DND-41 (cell line): ENCODE data around the gene RAD21L1.

Source experiments
- ATAC-seq: fragments of 200-7000 bp; cut with Tn5 transposase; 3 replicates; pipeline ENCODE4 v1.9.1; 2021; ENCODE audit warnings: low read depth; ENCODE audit not compliant: insufficient read depth
- DNase-seq: peaks from one replicate; pipeline ENCODE4 v3.0.0-alpha.2; 2020
- H2AFZ ChIP-seq: 2 replicates; pipeline ENCODE4 v1.6.0; 2012; ENCODE audit warnings: low read depth, low read length
- H3K27ac ChIP-seq: 2 replicates; pipeline ENCODE4 v1.5.1; 2012; ENCODE audit warnings: low read length, inconsistent platforms
- H3K27me3 ChIP-seq: fragments of 200-600 bp; sonication (generic); 2 replicates; pipeline ENCODE4 v1.6.0; 2012; ENCODE audit warnings: low read length, mild to moderate bottlenecking, inconsistent platforms; ENCODE audit not compliant: insufficient read depth, poor library complexity
- H3K36me3 ChIP-seq: 2 replicates; pipeline ENCODE4 v1.5.1; 2012; ENCODE audit warnings: low read length, inconsistent platforms; ENCODE audit not compliant: insufficient read depth
- H3K4me1 ChIP-seq: 2 replicates; pipeline ENCODE4 v1.5.1; 2012; ENCODE audit warnings: mild to moderate bottlenecking, low read length; ENCODE audit not compliant: insufficient read depth
- H3K4me2 ChIP-seq: 2 replicates; pipeline ENCODE4 v1.6.0; 2012; ENCODE audit warnings: mild to moderate bottlenecking, moderate library complexity, low read length, inconsistent platforms; ENCODE audit not compliant: insufficient read depth
- H3K4me3 ChIP-seq, 2 experiments: fragments of 200-600 bp in 1 of 2; shearing (Covaris generic) in 1 of 2; 2 replicates each; pipeline ENCODE4 v1.5.1; 2012 to 2016; ENCODE audit warnings: inconsistent platforms in 2 of 2, low read length in 2 of 2, mild to moderate bottlenecking in 2 of 2, low read depth in 1 of 2, moderate library complexity in 1 of 2
- H3K79me2 ChIP-seq: 2 replicates; pipeline ENCODE4 v1.6.0; 2012; ENCODE audit warnings: low read length, inconsistent platforms; ENCODE audit not compliant: insufficient read depth
- H3K9ac ChIP-seq: 2 replicates; pipeline ENCODE4 v1.6.0; 2012; ENCODE audit warnings: low read depth, mild to moderate bottlenecking, inconsistent platforms, low read length, moderate library complexity
- H3K9me3 ChIP-seq: 2 replicates; pipeline ENCODE4 v1.5.1; 2012; ENCODE audit warnings: low read length, moderate library complexity, mild to moderate bottlenecking, inconsistent platforms; ENCODE audit not compliant: insufficient read depth, severe bottlenecking
- H4K20me1 ChIP-seq: 2 replicates; pipeline ENCODE4 v1.6.0; 2012; ENCODE audit warnings: low read length; ENCODE audit not compliant: insufficient read depth
- EZH2 ChIP-seq: IDR thresholded peaks from 3 replicates; pipeline ENCODE4 v1.6.1; 2012; ENCODE audit warnings: borderline replicate concordance, low read depth, mild to moderate bottlenecking, moderate library complexity, low read length, inconsistent platforms; ENCODE audit not compliant: severe bottlenecking
- TF ChIP-seq, protein P1 (sequence below): IDR thresholded peaks from 2 replicates; pipeline ENCODE4 v1.5.1; 2012; ENCODE audit warnings: borderline replicate concordance, low read length, moderate library complexity, mild to moderate bottlenecking; ENCODE audit not compliant: poor library complexity, severe bottlenecking; ENCODE audit errors: extremely low read depth

The RAD21L1 gene

GRCh38 chr20:1232286-1233111 is 6.7 kb downstream of the RAD21L1 start:
- no peak overlapping the region for H3K4me3 ChIP-seq
- no peaks in the 10 kb centered on the region for H3K9me3 ChIP-seq
- H3K4me2 ChIP-seq, result no peak overlapping the region
- H3K36me3 ChIP-seq, result no peaks in the 10 kb centered on the region
- H3K27ac ChIP-seq, result no peak overlapping the region
- no peaks in the 10 kb centered on the region for H3K4me1 ChIP-seq
- peaks cover 29% of the 10 kb centered on the region for H3K27me3 ChIP-seq
- DNase-seq (no peak), ATAC-seq (no peak)
- H3K9ac ChIP-seq, result no peak overlapping the region
- H4K20me1 ChIP-seq, result no peaks in the 10 kb centered on the region
- TF ChIP-seq EZH2, result no peak
- TF ChIP-seq, protein P1, sequence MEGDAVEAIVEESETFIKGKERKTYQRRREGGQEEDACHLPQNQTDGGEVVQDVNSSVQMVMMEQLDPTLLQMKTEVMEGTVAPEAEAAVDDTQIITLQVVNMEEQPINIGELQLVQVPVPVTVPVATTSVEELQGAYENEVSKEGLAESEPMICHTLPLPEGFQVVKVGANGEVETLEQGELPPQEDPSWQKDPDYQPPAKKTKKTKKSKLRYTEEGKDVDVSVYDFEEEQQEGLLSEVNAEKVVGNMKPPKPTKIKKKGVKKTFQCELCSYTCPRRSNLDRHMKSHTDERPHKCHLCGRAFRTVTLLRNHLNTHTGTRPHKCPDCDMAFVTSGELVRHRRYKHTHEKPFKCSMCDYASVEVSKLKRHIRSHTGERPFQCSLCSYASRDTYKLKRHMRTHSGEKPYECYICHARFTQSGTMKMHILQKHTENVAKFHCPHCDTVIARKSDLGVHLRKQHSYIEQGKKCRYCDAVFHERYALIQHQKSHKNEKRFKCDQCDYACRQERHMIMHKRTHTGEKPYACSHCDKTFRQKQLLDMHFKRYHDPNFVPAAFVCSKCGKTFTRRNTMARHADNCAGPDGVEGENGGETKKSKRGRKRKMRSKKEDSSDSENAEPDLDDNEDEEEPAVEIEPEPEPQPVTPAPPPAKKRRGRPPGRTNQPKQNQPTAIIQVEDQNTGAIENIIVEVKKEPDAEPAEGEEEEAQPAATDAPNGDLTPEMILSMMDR, result no peak
- no peaks in the 10 kb centered on the region for H3K79me2 ChIP-seq
- H2AFZ ChIP-seq, result no peak overlapping the region

DNA sequence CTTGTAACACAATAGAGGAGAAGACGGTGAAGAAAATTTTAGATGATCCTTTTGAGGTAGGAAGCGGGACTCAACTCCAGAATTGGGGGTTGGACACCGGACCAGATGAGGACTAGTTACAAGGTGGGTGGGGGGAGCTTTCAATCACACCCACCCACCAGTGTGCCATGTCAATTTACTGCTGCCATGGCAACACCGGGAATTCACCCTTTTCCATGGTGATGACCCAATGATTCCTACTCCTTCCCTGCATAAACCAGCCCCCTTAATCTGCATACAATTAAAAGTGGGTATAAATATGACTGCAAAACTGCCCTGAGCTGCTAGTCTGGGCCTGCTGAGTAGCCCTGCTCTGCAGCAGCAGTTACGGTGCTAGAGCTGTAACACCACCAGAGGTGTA is 14.7 kb downstream of the RAD21L1 start:
- H4K20me1 ChIP-seq, result no peaks in the 10 kb centered on the region
- DNase-seq (no peak), ATAC-seq (no peak)
- no peak overlapping the region for H3K4me3 ChIP-seq
- H3K9ac ChIP-seq, result no peak overlapping the region
- no peak overlapping the region for H3K4me2 ChIP-seq
- peaks cover 21% of the 10 kb centered on the region for H3K27me3 ChIP-seq
- H3K9me3 ChIP-seq, result no peaks in the 10 kb centered on the region
- no peaks in the 10 kb centered on the region for H3K79me2 ChIP-seq
- TF ChIP-seq, protein P1, result no peak
- TF ChIP-seq EZH2, result no peak
- no peak overlapping the region for H3K27ac ChIP-seq
- no peaks in the 10 kb centered on the region for H3K36me3 ChIP-seq
- H2AFZ ChIP-seq, result no peak overlapping the region
- no peaks in the 10 kb centered on the region for H3K4me1 ChIP-seq

- H3K27ac ChIP-seq, result no peak overlapping the region
- H3K79me2 ChIP-seq, result no peaks in the 10 kb centered on the region
- no peaks in the 10 kb centered on the region for H3K36me3 ChIP-seq
- no peak for TF ChIP-seq EZH2
- TF ChIP-seq, protein P1, result no peak
- ATAC-seq (no peak), DNase-seq (no peak)
- no peaks in the 10 kb centered on the region for H3K9me3 ChIP-seq
- H2AFZ ChIP-seq, result no peak overlapping the region
- H3K4me2 ChIP-seq, result no peak overlapping the region
- no peaks in the 10 kb centered on the region for H4K20me1 ChIP-seq
- no peak overlapping the region for H3K4me3 ChIP-seq
- H3K27me3 ChIP-seq, result peaks cover 25% of the 10 kb centered on the region
- H3K9ac ChIP-seq, result no peak overlapping the region
- no peaks in the 10 kb centered on the region for H3K4me1 ChIP-seq
Measured at GRCh38 chr20:1241456-1241855, 15.6 kb downstream of the RAD21L1 start.
